OCI-LY7 (cell line): ENCODE data around the gene GABARAP. TPM values are rescaled to one million over a fixed set of nuclear protein-coding genes. Genes with fewer than 3 reads are reported as not detected.
A peak's percentile ranks its signal among the peaks of the same experiment; 100 is the strongest.

Experiments
- BruUV-seq: library from RNA; stranded (reverse); fragments of 400-500 nt; replicated peaks from 2 replicates; lab custom pipeline; 2021; lab: Mats Ljungman, UMichigan
- CTCF ChIA-PET: fragments of 300-600 bp; sonication (Branson Sonifier 250); formaldehyde crosslinking; loops from one replicate; lab custom pipeline; 2022; ENCODE audit warnings: antibody characterized with exemption; ENCODE audit not compliant: unreplicated experiment; lab: Charles Lee
- POLR2A ChIA-PET: fragments of 300-600 bp; sonication (Branson Sonifier 250); formaldehyde crosslinking; loops from one replicate; lab custom pipeline; 2022; ENCODE audit warnings: antibody characterized with exemption; lab: Charles Lee
- DNase-seq: peaks from one replicate; pipeline ENCODE4 v3.0.0-alpha.2; 2015; ENCODE audit warnings: low spot score
- H2AFZ ChIP-seq: fragments of 200-600 bp; sonication (generic), shearing (Covaris generic); 2 replicates; pipeline ENCODE4 v1.6.1; 2014; ENCODE audit warnings: mild to moderate bottlenecking, antibody characterized with exemption, low read length, moderate library complexity
- H3K27ac ChIP-seq: fragments of 200-600 bp; sonication (generic); 2 replicates; pipeline ENCODE4 v1.5.1; 2014; ENCODE audit warnings: mixed run types, low read depth, mild to moderate bottlenecking, moderate library complexity, low read length, inconsistent platforms; ENCODE audit not compliant: poor library complexity, severe bottlenecking
- H3K36me3 ChIP-seq: fragments of 200-600 bp; sonication (generic); 2 replicates; pipeline ENCODE4 v1.6.1; 2014; ENCODE audit warnings: mild to moderate bottlenecking, antibody characterized with exemption, low read length, moderate library complexity, mixed read lengths; ENCODE audit not compliant: insufficient read depth
- H3K4me1 ChIP-seq: fragments of 200-600 bp; sonication (generic); 2 replicates; pipeline ENCODE4 v1.5.1; 2014; ENCODE audit warnings: mild to moderate bottlenecking, low read length; ENCODE audit not compliant: insufficient read depth, poor library complexity, severe bottlenecking
- H3K4me2 ChIP-seq: fragments of 200-600 bp; sonication (generic); 2 replicates; pipeline ENCODE4 v1.6.1; 2014; ENCODE audit warnings: mild to moderate bottlenecking, low read length
- H3K4me3 ChIP-seq: fragments of 200-600 bp; sonication (generic); 2 replicates; pipeline ENCODE4 v1.5.1; 2014; ENCODE audit warnings: mild to moderate bottlenecking, low read depth, low read length; ENCODE audit not compliant: poor library complexity, severe bottlenecking
- H3K79me2 ChIP-seq: fragments of 200-600 bp; sonication (generic); 2 replicates; pipeline ENCODE4 v1.6.1; 2016; ENCODE audit warnings: low read depth, mild to moderate bottlenecking, low read length, moderate library complexity, mixed read lengths; ENCODE audit not compliant: insufficient read depth
- H3K9me2 ChIP-seq: fragments of 200-600 bp; sonication (generic); 2 replicates; pipeline ENCODE4 v1.6.1; 2016; ENCODE audit warnings: mild to moderate bottlenecking, low read length, mixed read lengths; ENCODE audit not compliant: insufficient read depth
- H3K9me3 ChIP-seq: fragments of 200-600 bp; sonication (generic); 2 replicates; pipeline ENCODE4 v1.6.1; 2014; ENCODE audit warnings: mild to moderate bottlenecking, mixed run types, low read length, mixed read lengths
- H4K20me1 ChIP-seq: fragments of 200-600 bp; sonication (generic); 2 replicates; pipeline ENCODE4 v1.6.1; 2014; ENCODE audit warnings: mild to moderate bottlenecking, antibody characterized with exemption, low read length, moderate library complexity, mixed read lengths; ENCODE audit not compliant: insufficient read depth
- CTCF ChIP-seq: fragments of 200-600 bp; sonication (generic); conservative IDR thresholded peaks from 2 replicates; pipeline ENCODE4 v1.5.1; 2014; ENCODE audit warnings: mild to moderate bottlenecking, antibody characterized with exemption, low read length, moderate library complexity, mixed read lengths
- EZH2phosphoT487 ChIP-seq: fragments of 200-600 bp; sonication (generic); IDR thresholded peaks from 2 replicates; pipeline ENCODE4 v1.6.1; 2018; ENCODE audit warnings: low read depth, borderline replicate concordance, mild to moderate bottlenecking, mixed run types, antibody characterized with exemption, low read length, moderate library complexity, mixed read lengths
- intact Hi-C: fragments of 100-400 bp; cut with micrococcal nuclease; formaldehyde crosslinking; loops from one replicate; pipeline ENCODE4 v1.10.0; 2022; ENCODE audit not compliant: unreplicated experiment
- total RNA-seq, 2 experiments: library from RNA; depleted of rRNA in 1 of 2; stranded (reverse); fragments of >200 nt in 1 of 2; shearing (Covaris generic) in 1 of 2; gene quantifications; 2 replicates each; pipeline ENCODE4 v1.2.3, GENCODE V29; 2014 to 2022

The GABARAP gene
- total RNA-seq, 2 experiments from 2014 or later: 128 to 199 TPM

- peak within 1 kb of the TSS; percentile 78 for H3K4me3 ChIP-seq
- H3K4me2 ChIP-seq: peak within 1 kb of the TSS; percentile 91
- peak within 1 kb of the TSS; percentile 71 for H3K27ac ChIP-seq
- peaks cover 51% of the 10 kb centered on the region for H3K4me1 ChIP-seq
- TSS peak; percentile 45 for BruUV-seq
- peak; percentile 81 for DNase-seq
- H4K20me1 ChIP-seq: no peaks in the 10 kb centered on the region
- no peaks in the 10 kb centered on the region for H3K9me2 ChIP-seq
- ChIA-PET POLR2A (interaction anchor here (0.5 to 1.5 kb wide), 3 partner anchors 22 to 100 kb away, joined by 3 to 4 read pairs (median 4); partner anchors contain the start of gene GABARAP), CTCF (interaction anchor here (1.4 to 2.1 kb wide), 2 partner anchors 14 to 118 kb away, joined by 6 to 7 read pairs; partner anchors contain the start of gene DVL2)
- intact Hi-C loops: loop anchor here (2.0 kb wide), 1 partner anchor 77 kb away; no protein-coding TSS in a partner anchor
- TF ChIP-seq CTCF (no peak), EZH2phosphoT487 (no peak)
- H3K9me3 ChIP-seq: no peaks in the 10 kb centered on the region
- peaks cover 42% of the 10 kb centered on the region for H3K36me3 ChIP-seq
- H3K79me2 ChIP-seq: peaks cover 13% of the 10 kb centered on the region
- H2AFZ ChIP-seq: peak within 1 kb of the TSS; percentile 26; the same call in 1 of the 2 replicates
These were observed 22.2 kb downstream of the GABARAP start, which contains the start of the genes ACADVL and DLG4 for GRCh38 chr17:7219812-7220592. Gene ACADVL, plus strand, starts transcription at chr17:7219938. Its CDS starts 47 bp downstream, at chr17:7219985. Gene DLG4, minus strand, starts transcription at chr17:7219836.

GRCh38 chr17:7219229-7219811 lies 22.9 kb downstream of the GABARAP start:
- H3K79me2 ChIP-seq: peaks cover 13% of the 10 kb centered on the region
- ChIA-PET POLR2A (interaction anchor here (0.5 to 1.5 kb wide), 3 partner anchors 23 to 535 kb away, joined by 3 to 4 read pairs (median 3); partner anchors contain the start of gene GABARAP), CTCF (interaction anchor here (0.6 kb wide), 1 partner anchor 90 kb away, joined by 3 read pairs; no protein-coding TSS in a partner anchor)
- H3K27ac ChIP-seq: peak overlapping the region; percentile 71
- H3K4me2 ChIP-seq: peak overlapping the region; percentile 91
- TF ChIP-seq EZH2phosphoT487 (no peak), CTCF (no peak)
- H3K4me3 ChIP-seq: peak overlapping the region; percentile 78
- H3K36me3 ChIP-seq: peaks cover 37% of the 10 kb centered on the region
- H2AFZ ChIP-seq: peak overlapping the region; percentile 26; the same call in 1 of the 2 replicates
- no TSS peak for BruUV-seq
- H4K20me1 ChIP-seq: no peaks in the 10 kb centered on the region
- DNase-seq: no peak
- H3K9me3 ChIP-seq: no peaks in the 10 kb centered on the region
- peaks cover 56% of the 10 kb centered on the region for H3K4me1 ChIP-seq
- intact Hi-C loops: no loop called here
- no peaks in the 10 kb centered on the region for H3K9me2 ChIP-seq
